Mammary epithelial cell (primary cell): ENCODE data around the gene PIK3AP1.

Source experiments
- CTCF ChIP-seq, 2 donors: IDR thresholded peaks in 1 of 2; conservative IDR thresholded peaks in 1 of 2; 2 replicates each; pipeline ENCODE4 v1.5.1; 2011 to 2012; ENCODE audit warnings: inconsistent platforms in 2 of 2, low read length in 2 of 2, mild to moderate bottlenecking in 2 of 2, control low read depth in 1 of 2, low read depth in 1 of 2; ENCODE audit not compliant: insufficient read depth in 1 of 2; ENCODE audit errors: extremely low read depth in 1 of 2
- EZH2 ChIP-seq: IDR thresholded peaks from 2 replicates; pipeline ENCODE4 v1.6.1; 2012; ENCODE audit warnings: low read length, inconsistent platforms, borderline replicate concordance

- TF ChIP-seq CTCF (conservative IDR thresholded peaks at IDR 0.05 in 1 of 2, IDR thresholded peaks at IDR 0.05 in 1 of 2; ENCODE audit: extremely low read depth in 1 of 2, insufficient read depth in 1 of 2, low read depth in 1 of 2, low read length in 2 of 2) (no peak), EZH2 (no peak)
Observed at GRCh38 chr10:96670786-96671185, 49.5 kb downstream of the PIK3AP1 start.
